HG03097 (cell line): ENCODE results near the gene PDCD1LG2.

Experiments
- ATAC-seq: cut with Tn5 transposase; IDR thresholded peaks from one replicate; pipeline ENCODE4 v1.9.1; 2021; ENCODE audit not compliant: unreplicated experiment, low FRiP score

The PDCD1LG2 gene

GRCh38 chr9:5608298-5609225 is 98.2 kb downstream of the PDCD1LG2 start:
- ATAC-seq: peak; percentile 45

GRCh38 chr9:5609226-5609596 is 98.9 kb downstream of the PDCD1LG2 start:
- ATAC-seq: no peak

GRCh38 chr9:5610491-5610890 is 100.2 kb downstream of the PDCD1LG2 start:
- no peak for ATAC-seq

- no peak for ATAC-seq
Measured at GRCh38 chr9:5611321-5612184, 101.2 kb downstream of the PDCD1LG2 start.

GRCh38 chr9:5612185-5612530 is 101.8 kb downstream of the PDCD1LG2 start:
- ATAC-seq: no peak

GRCh38 chr9:5614192-5614591 is 103.9 kb downstream of the PDCD1LG2 start:
- no peak for ATAC-seq

- ATAC-seq: no peak
Measured at GRCh38 chr9:5614985-5615384, 104.7 kb downstream of the PDCD1LG2 start.

GRCh38 chr9:5617749-5618148 is 107.4 kb downstream of the PDCD1LG2 start:
- peak; percentile 89 for ATAC-seq

GRCh38 chr9:5620494-5620893 is 110.2 kb downstream of the PDCD1LG2 start:
- no peak for ATAC-seq
